Gastrocnemius medialis (tissue), 4 donors: Measurements from ENCODE around the gene IPO5.
"Not testable (repeated sequence)": the region's sequence is repeated elsewhere in the genome, so short reads cannot be mapped to it uniquely, and the experiment has no call there.

Source experiments
- POLR2A ChIP-seq, 2 donors: fragments of 450-650 bp; IDR thresholded peaks; one replicate each; pipeline ENCODE4 v1.6.1; 2017; ENCODE audit warnings: antibody characterized with exemption in 2 of 2, mild to moderate bottlenecking in 2 of 2, moderate library complexity in 2 of 2
- TF ChIP-seq, protein P1 (sequence below), 5 experiments: fragments of 450-650 bp in 3 of 5; fragments of 200-600 bp in 2 of 5; sonication (generic) in 2 of 5; IDR thresholded peaks in 4 of 5; conservative IDR thresholded peaks in 1 of 5; 1 replicate in 4 of 5; 2 replicates in 1 of 5; pipeline ENCODE4 v1.5.1; 2016 to 2019; ENCODE audit warnings: antibody characterized with exemption in 5 of 5, mild to moderate bottlenecking in 3 of 5, moderate library complexity in 3 of 5

DNA sequence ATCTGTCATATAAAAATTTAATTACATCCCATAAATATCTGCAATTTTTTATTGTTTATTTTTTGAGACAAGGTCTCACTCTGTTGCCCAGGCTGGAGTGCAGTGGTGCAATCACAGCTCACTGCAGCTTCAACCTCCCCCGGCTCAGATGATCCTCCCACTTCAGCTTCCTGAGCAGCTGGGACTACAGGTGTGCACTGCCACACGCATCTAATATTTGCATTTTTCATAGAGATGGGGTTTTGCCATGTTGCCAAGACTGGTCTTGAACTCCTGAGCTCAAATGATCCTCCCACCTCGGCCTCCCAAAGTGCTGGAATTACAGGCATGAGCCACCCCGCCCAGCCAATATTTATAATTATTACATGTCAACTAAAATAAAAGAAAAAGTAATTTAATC is 644 bp upstream of the IPO5 start:
- TF ChIP-seq, protein P1, sequence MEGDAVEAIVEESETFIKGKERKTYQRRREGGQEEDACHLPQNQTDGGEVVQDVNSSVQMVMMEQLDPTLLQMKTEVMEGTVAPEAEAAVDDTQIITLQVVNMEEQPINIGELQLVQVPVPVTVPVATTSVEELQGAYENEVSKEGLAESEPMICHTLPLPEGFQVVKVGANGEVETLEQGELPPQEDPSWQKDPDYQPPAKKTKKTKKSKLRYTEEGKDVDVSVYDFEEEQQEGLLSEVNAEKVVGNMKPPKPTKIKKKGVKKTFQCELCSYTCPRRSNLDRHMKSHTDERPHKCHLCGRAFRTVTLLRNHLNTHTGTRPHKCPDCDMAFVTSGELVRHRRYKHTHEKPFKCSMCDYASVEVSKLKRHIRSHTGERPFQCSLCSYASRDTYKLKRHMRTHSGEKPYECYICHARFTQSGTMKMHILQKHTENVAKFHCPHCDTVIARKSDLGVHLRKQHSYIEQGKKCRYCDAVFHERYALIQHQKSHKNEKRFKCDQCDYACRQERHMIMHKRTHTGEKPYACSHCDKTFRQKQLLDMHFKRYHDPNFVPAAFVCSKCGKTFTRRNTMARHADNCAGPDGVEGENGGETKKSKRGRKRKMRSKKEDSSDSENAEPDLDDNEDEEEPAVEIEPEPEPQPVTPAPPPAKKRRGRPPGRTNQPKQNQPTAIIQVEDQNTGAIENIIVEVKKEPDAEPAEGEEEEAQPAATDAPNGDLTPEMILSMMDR (IDR thresholded peaks at IDR 0.05 in 4 of 5, conservative IDR thresholded peaks at IDR 0.05 in 1 of 5), result not testable (repeated sequence)
- not testable (repeated sequence) for TF ChIP-seq POLR2A (IDR thresholded peaks at IDR 0.05)
